ENCODE measurements around the gene GRM4.

- TF ChIP-seq GMEB1 (CRISPR knock-in tag; IDR thresholded peaks at IDR 0.05) (no peak), TRIM25 (IDR thresholded peaks at IDR 0.05; ENCODE audit: borderline replicate concordance) (no peak), SIX5 (IDR thresholded peaks at IDR 0.05; ENCODE audit: borderline replicate concordance in 1 of 2, insufficient read depth in 1 of 2, low read depth in 1 of 2, low read length in 2 of 2) (no peak), BDP1 (IDR thresholded peaks at IDR 0.05; ENCODE audit: insufficient read depth, insufficient read length) (no peak), CTBP1 (IDR thresholded peaks at IDR 0.05; ENCODE audit: borderline replicate concordance) (no peak), ATF3 (IDR thresholded peaks at IDR 0.05) (no peak), ATF3 (CRISPR knock-in tag; conservative IDR thresholded peaks at IDR 0.05) (no peak), TCF7 (IDR thresholded peaks at IDR 0.05; ENCODE audit: borderline replicate concordance) (no peak), CTCF (IDR thresholded peaks at IDR 0.05 in 2 of 3, conservative IDR thresholded peaks at IDR 0.05 in 1 of 3; ENCODE audit: insufficient read depth in 2 of 3, low read depth in 1 of 3, low read length in 3 of 3) (no peak), FOXO4 (CRISPR knock-in tag; IDR thresholded peaks at IDR 0.05) (no peak), ZNF830 (CRISPR knock-in tag; IDR thresholded peaks at IDR 0.05) (no peak), ZNF263 (CRISPR knock-in tag; IDR thresholded peaks at IDR 0.05; ENCODE audit: borderline replicate concordance) (no peak), EP300 (IDR thresholded peaks at IDR 0.05; ENCODE audit: low read length) (no peak)
Measured at GRCh38 chr6:34158876-34159275, 13.0 kb upstream of the GRM4 start.
